Spleen (tissue), 11 donors: Measurements from ENCODE around the gene DAD1. TPM values are rescaled to one million over a fixed set of nuclear protein-coding genes. Genes with fewer than 3 reads are reported as not detected.
"Not testable (repeated sequence)": the region's sequence is repeated elsewhere in the genome, so short reads cannot be mapped to it uniquely, and the experiment has no call there.

Experiments used
- DNase-seq: peaks from one replicate; pipeline ENCODE4 v3.0.0-alpha.2; 2020
- H3K27ac ChIP-seq, 8 donors: fragments of 200-600 bp; sonication (generic) in 7 of 8; 1 replicate in 4 of 8; 2 replicates in 4 of 8; pipeline versions ENCODE4 v1.5.0 to v1.8.0; 2016 to 2021; ENCODE audit warnings: inconsistent platforms in 4 of 8, mild to moderate bottlenecking in 4 of 8, moderate library complexity in 1 of 8
- H3K27me3 ChIP-seq, 7 donors: fragments of 200-600 bp; sonication (generic) in 6 of 7; replicated peaks in 1 of 7; 1 replicate in 4 of 7; 2 replicates in 3 of 7; pipeline versions ENCODE4 v1.5.0 to v1.8.0; 2016 to 2021; ENCODE audit warnings: inconsistent platforms in 3 of 7, mild to moderate bottlenecking in 1 of 7
- H3K36me3 ChIP-seq, 6 donors: fragments of 200-600 bp; sonication (generic) in 5 of 6; 1 replicate in 4 of 6; 2 replicates in 2 of 6; pipeline versions ENCODE4 v1.5.0 to v1.8.0; 2016 to 2021; ENCODE audit warnings: inconsistent platforms in 2 of 6
- H3K4me1 ChIP-seq, 6 donors: fragments of 200-600 bp; sonication (generic) in 5 of 6; 1 replicate in 3 of 6; 2 replicates in 3 of 6; pipeline versions ENCODE4 v1.5.0 to v1.8.0; 2016 to 2021; ENCODE audit warnings: inconsistent platforms in 3 of 6
- H3K4me3 ChIP-seq, 8 donors: fragments of 200-600 bp; sonication (generic) in 7 of 8; 1 replicate in 4 of 8; 2 replicates in 4 of 8; pipeline versions ENCODE4 v1.5.0 to v1.8.0; 2016 to 2021; ENCODE audit warnings: inconsistent platforms in 4 of 8, mild to moderate bottlenecking in 4 of 8, moderate library complexity in 2 of 8
- H3K9me3 ChIP-seq, 8 donors: fragments of 200-600 bp; sonication (generic) in 7 of 8; 1 replicate in 4 of 8; 2 replicates in 4 of 8; pipeline versions ENCODE4 v1.5.0 to v1.8.0; 2016 to 2021; ENCODE audit warnings: inconsistent platforms in 4 of 8
- POLR2A ChIP-seq, 3 donors: fragments of 450-650 bp; IDR thresholded peaks; one replicate each; pipeline ENCODE4 v1.5.1; 2017; ENCODE audit warnings: antibody characterized with exemption in 3 of 3, mild to moderate bottlenecking in 1 of 3
- POLR2AphosphoS5 ChIP-seq, 3 donors: sonication (generic); formaldehyde crosslinking; IDR thresholded peaks; one replicate each; pipeline ENCODE4 v1.5.1; 2017; ENCODE audit warnings: antibody characterized with exemption in 3 of 3
- WGBS, 5 donors: extraction: QIAGEN DNeasy Blood & Tissue Kit in 3 of 5; methylation state at CpG; one replicate each; pipeline versions ENCODE4 v1.1.5 to v1.1.7; 2013 to 2018; 5-methylcytosine and 5-hydroxymethylcytosine counted together
- intact Hi-C: fragments of 100-400 bp; cut with DNase I; formaldehyde crosslinking; loops from one replicate; pipeline ENCODE4 v1.15.0; 2023; ENCODE audit warnings: low total_unique reads
- polyA plus RNA-seq, 3 donors: library from polyadenylated mRNA; stranded (reverse); fragments of 200-250 nt; gene quantifications; one replicate each; pipeline ENCODE4 v1.2.1, GENCODE V29; 2013
- total RNA-seq, 7 donors: library from RNA; depleted of rRNA in 3 of 7; stranded (reverse); fragments of >200 nt in 3 of 7; fragmentation: NEBNext Ultra II Directional in 4 of 7; extraction: Animal tissue kit (Norgen Biotek cat#: 25700) in 4 of 7; gene quantifications; one replicate each; pipeline versions ENCODE4 v1.1.0 to v1.2.1, GENCODE V29; 2016 to 2021
- TF ChIP-seq, protein P1 (sequence below), 11 experiments: fragments of 200-600 bp in 7 of 11; fragments of 450-650 bp in 4 of 11; sonication (generic) in 4 of 11; IDR thresholded peaks in 8 of 11; conservative IDR thresholded peaks in 3 of 11; 1 replicate in 7 of 11; 2 replicates in 4 of 11; pipeline versions ENCODE4 v1.4.0 to v1.8.0; 2016 to 2021; ENCODE audit warnings: antibody characterized with exemption in 11 of 11, inconsistent platforms in 4 of 11, mild to moderate bottlenecking in 1 of 11
- donor health status: healthy with polysubstance abuse.
- donor health status: DM: no; HTN: no; CAD: no; lungs with moderate emphysema.
- donor health status: DM: no; HTN: no; CAD: no.
- donor health status: Bipolar disorder and iron deficiency.
- donor health status: healthy.
- donor health status: DM: no; HTN: no; CAD: no.
- donor health status: DM: yes; HTN: yes; CAD: no.

DAD1 gene
- total and polyA plus RNA-seq, 10 donors: 102 to 176 (median 129) TPM

GRCh38 chr14:22593189-22593588, 4.2 kb upstream of the DAD1 start:
- TF ChIP-seq POLR2AphosphoS5 (IDR thresholded peaks at IDR 0.05) (no peak), POLR2A (IDR thresholded peaks at IDR 0.05) (no peak)
- TF ChIP-seq, protein P1, sequence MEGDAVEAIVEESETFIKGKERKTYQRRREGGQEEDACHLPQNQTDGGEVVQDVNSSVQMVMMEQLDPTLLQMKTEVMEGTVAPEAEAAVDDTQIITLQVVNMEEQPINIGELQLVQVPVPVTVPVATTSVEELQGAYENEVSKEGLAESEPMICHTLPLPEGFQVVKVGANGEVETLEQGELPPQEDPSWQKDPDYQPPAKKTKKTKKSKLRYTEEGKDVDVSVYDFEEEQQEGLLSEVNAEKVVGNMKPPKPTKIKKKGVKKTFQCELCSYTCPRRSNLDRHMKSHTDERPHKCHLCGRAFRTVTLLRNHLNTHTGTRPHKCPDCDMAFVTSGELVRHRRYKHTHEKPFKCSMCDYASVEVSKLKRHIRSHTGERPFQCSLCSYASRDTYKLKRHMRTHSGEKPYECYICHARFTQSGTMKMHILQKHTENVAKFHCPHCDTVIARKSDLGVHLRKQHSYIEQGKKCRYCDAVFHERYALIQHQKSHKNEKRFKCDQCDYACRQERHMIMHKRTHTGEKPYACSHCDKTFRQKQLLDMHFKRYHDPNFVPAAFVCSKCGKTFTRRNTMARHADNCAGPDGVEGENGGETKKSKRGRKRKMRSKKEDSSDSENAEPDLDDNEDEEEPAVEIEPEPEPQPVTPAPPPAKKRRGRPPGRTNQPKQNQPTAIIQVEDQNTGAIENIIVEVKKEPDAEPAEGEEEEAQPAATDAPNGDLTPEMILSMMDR (IDR thresholded peaks at IDR 0.05 in 8 of 11, conservative IDR thresholded peaks at IDR 0.05 in 3 of 11): no peak
- H3K4me1 ChIP-seq: peaks cover 5 to 28% (median 19%) of the 10 kb centered on the region in 6 donors

DNA sequence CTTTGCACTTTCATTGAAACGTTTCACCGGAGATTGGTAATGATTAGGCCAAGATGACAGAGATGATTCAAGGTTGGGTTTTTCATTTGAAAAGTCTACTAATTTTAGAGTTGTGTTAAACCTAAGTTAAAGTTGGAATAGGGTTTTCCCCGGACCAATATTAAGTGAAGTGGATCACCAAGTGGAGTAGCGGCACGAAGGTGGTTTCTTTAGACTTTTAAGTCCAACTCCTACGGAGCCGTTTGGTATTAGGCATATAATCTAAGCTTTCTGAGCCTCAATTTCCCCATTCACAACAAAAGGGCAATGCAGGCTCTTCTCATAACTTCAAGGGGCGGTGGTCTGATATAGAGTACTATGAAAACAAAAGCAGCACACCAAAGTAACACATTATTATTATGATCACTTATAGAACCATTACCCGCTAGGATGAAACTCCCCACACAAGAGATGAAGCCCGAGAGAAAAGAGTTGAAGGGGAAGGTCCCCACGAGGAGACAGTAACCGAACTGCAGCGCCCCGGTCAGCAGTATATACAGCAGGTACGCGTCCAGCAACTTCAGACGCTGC, 413 bp downstream of the DAD1 start:
- 2 to 4% (median 3%) methylated on average over 17 of the region's 17 CpGs for WGBS, 5 donors
- Histone ChIP-seq H3K9me3 (no peaks in the 10 kb centered on the region), H3K27me3 (no peaks in the 10 kb centered on the region), H3K36me3 (peaks cover 0 to 10% (median 3%) of the 10 kb centered on the region in 6 donors), H3K27ac (peak overlapping the region; percentile 66 to 96 (median 90)), H3K4me3 (peak overlapping the region; percentile 49 to 82 (median 68)), H3K4me1 (peaks cover 27 to 63% (median 58%) of the 10 kb centered on the region in 6 donors)
- no peak for TF ChIP-seq POLR2A (IDR thresholded peaks at IDR 0.05)
- TF ChIP-seq POLR2AphosphoS5 (IDR thresholded peaks at IDR 0.05): no peak
- TF ChIP-seq, protein P1 (IDR thresholded peaks at IDR 0.05 in 8 of 11, conservative IDR thresholded peaks at IDR 0.05 in 3 of 11): no peak
- no peak for DNase-seq
- intact Hi-C loops: no loop called here

More at GRCh38 chr14:22593189-22593588, 4.2 kb upstream of the DAD1 start:
- H3K27me3 ChIP-seq: no peaks in the 10 kb centered on the region
- no peaks in the 10 kb centered on the region for H3K9me3 ChIP-seq
- no peak overlapping the region for H3K27ac ChIP-seq
- intact Hi-C loops: loop anchor here (10.0 kb wide), 1 partner anchor 162 kb away; no protein-coding TSS in a partner anchor
- DNase-seq: no peak
- H3K36me3 ChIP-seq: no peaks in the 10 kb centered on the region
- H3K4me3 ChIP-seq: no peak overlapping the region
- 65 to 80% (median 75%) methylated on average over 3 of the region's 3 CpGs for WGBS, 5 donors

DNA sequence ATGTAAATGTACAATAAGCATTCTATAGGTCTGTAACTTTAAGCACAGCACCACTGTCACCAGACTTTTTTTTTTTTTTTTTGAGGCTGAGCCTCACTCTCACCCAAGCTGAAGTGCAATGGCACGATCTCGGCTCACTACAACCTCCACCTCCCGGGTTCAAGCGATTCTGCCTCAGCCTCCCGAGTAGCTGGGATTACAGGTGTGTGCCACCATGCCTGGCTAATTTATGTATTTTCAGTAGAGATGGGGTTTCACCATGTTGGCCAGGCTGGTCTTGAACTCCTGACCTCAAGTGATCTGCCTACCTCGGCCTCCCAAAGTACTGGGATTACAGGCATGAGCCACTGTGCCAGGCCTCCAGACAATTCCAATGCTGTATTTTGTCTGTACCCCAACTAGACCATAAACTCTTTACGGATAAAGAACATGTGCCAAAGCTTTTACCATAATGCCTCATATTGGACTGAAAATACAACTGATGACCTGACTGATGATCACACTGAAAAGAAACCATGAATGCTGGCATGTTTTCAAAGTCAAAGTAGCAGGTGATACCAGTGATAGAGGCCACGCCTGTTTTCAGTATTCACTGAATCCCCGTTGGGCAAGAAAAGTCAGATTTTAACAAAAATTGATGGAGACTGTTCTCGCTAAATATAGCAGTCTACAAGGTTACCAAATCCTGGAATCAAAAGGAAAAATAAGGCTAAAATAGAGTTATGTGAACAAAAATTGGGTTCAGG, 1.2 kb downstream of the DAD1 start:
- Histone ChIP-seq H3K27ac (peak overlapping the region; percentile 66 to 96 (median 90)), H3K36me3 (peaks cover 0 to 10% (median 3%) of the 10 kb centered on the region in 6 donors), H3K4me1 (peaks cover 27 to 70% (median 65%) of the 10 kb centered on the region in 6 donors), H3K4me3 (peak overlapping the region; percentile 49 to 82 (median 68))
- intact Hi-C loops, DNase-seq, H3K27me3 ChIP-seq, H3K9me3 ChIP-seq: not testable (repeated sequence)
- 65 to 82% (median 78%) methylated on average over 10 of the region's 10 CpGs for WGBS, 5 donors

DNA sequence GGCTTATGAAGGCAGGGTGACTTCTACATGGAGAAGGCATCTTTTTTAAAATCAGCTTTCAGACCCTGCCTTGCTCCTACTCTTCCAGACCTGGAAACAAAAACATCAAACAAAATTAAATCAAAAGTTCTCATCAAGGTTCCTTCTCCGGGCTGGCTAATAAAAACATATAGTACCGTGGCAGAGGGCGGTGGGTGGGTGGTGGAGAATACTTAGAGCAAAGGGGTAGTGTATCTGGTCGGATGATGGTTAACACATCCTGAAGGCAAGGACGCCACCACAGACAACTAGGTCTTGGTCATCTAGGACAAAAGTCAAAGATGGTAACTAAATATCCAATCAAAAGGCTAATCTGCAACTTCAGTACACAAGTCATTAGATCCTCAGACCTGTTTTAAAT, 1.8 kb downstream of the DAD1 start:
- Histone ChIP-seq H3K9me3 (no peaks in the 10 kb centered on the region), H3K27me3 (no peaks in the 10 kb centered on the region), H3K36me3 (peaks cover 0 to 10% (median 3%) of the 10 kb centered on the region in 6 donors), H3K4me1 (peaks cover 27 to 76% (median 67%) of the 10 kb centered on the region in 6 donors), H3K27ac (peak overlapping the region in 3 of 8 donors; percentile 11 to 90 (median 89)), H3K4me3 (peak overlapping the region in 3 of 8 donors; percentile 66 to 81 (median 69))
- DNase-seq: no peak
- no peak for TF ChIP-seq POLR2A (IDR thresholded peaks at IDR 0.05)
- no peak for TF ChIP-seq POLR2AphosphoS5 (IDR thresholded peaks at IDR 0.05)
- TF ChIP-seq, protein P1 (IDR thresholded peaks at IDR 0.05 in 8 of 11, conservative IDR thresholded peaks at IDR 0.05 in 3 of 11): no peak
- 82 to 89% (median 88%) methylated on average over 5 of the region's 5 CpGs for WGBS, 5 donors
- intact Hi-C loops: no loop called here
